GM06990 (cell line): ENCODE results near the gene PDCD6IP.

Source experiments
- DNase-seq: peaks from one replicate; pipeline ENCODE4 v3.0.0-alpha.2; 2011; ENCODE audit not compliant: insufficient read length; ENCODE audit errors: extremely low read depth
- H3K27me3 ChIP-seq: replicated peaks from 2 replicates; pipeline ENCODE4 v1.6.0; 2011; ENCODE audit warnings: low read length; ENCODE audit not compliant: control insufficient read depth, insufficient read depth
- H3K36me3 ChIP-seq: 2 replicates; pipeline ENCODE4 v1.5.1; 2011; ENCODE audit warnings: low read length; ENCODE audit not compliant: control insufficient read depth, insufficient read depth
- H3K4me3 ChIP-seq: replicated peaks from 2 replicates; pipeline ENCODE4 v1.5.1; 2011; ENCODE audit warnings: low read depth, mild to moderate bottlenecking, control low read depth, low read length
- CTCF ChIP-seq: IDR thresholded peaks from 2 replicates; pipeline ENCODE4 v1.5.1; 2011; ENCODE audit warnings: low read length, control low read depth, mild to moderate bottlenecking, inconsistent platforms; ENCODE audit not compliant: insufficient read depth, poor library complexity, severe bottlenecking

Gene PDCD6IP

GRCh38 chr3:33791477-33792166, 6.8 kb upstream of the PDCD6IP start:
- H3K36me3 ChIP-seq: no peaks in the 10 kb centered on the region
- TF ChIP-seq CTCF: no peak
- no peak overlapping the region for H3K4me3 ChIP-seq
- no peaks in the 10 kb centered on the region for H3K27me3 ChIP-seq
- DNase-seq: peak; percentile 5

DNA sequence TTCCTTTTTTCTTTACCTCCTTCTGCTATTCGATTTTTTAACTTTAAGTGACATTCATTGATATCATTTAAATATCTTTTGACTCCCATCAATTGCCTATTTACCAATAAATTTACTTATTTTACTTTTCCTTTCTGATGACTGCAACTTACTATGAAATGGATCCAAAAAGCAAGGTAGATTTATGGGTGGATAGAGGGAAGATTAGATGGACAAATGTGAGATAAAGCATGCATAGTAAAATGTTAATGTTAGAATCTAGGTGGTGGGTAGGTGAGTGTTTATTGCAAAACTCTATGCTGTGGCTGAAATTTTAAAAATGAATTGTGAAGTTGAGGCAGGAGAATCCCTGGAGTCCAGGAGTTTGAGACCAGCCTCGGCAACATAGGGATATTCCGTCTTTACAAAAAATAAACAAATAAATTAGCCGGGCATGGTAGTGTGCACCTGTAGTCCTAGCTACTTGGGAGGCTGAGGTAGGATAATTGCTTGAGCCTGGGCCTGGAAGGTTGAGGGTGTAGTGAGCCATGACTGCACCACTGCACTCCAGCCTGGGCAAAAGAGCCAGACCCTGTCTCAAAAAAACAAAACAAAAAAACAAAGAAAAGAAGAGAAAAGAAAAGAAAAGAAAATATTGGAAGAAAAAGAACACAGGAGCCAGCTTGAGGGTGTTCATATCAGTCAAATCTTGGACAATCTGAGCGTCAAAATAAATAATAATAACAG, 6.1 kb upstream of the PDCD6IP start:
- no peak for DNase-seq
- TF ChIP-seq CTCF: no peak
- no peaks in the 10 kb centered on the region for H3K36me3 ChIP-seq
- no peaks in the 10 kb centered on the region for H3K27me3 ChIP-seq
- H3K4me3 ChIP-seq: no peak overlapping the region

DNA sequence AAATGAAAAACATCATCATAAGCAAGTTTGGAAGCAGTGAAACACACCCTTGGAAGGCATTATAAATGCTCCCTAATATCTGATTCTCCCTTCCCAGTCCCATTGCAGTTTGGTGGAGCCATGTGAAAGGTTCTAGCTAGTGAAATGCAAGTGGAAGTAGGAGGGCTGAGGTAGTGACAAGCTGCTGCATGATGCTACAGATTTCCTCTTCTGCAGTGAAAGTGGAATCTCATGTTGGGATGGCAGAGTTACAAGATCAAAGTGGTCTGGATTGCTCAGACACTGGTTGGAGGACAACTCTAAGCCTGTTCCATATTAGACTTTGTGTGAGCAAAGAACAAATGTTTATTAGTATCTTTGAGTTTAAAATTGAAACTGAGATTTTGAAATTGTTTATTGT, 3.3 kb upstream of the PDCD6IP start:
- Histone ChIP-seq H3K27me3 (no peaks in the 10 kb centered on the region), H3K36me3 (no peaks in the 10 kb centered on the region), H3K4me3 (no peak overlapping the region)
- TF ChIP-seq CTCF: no peak
- no peak for DNase-seq

DNA sequence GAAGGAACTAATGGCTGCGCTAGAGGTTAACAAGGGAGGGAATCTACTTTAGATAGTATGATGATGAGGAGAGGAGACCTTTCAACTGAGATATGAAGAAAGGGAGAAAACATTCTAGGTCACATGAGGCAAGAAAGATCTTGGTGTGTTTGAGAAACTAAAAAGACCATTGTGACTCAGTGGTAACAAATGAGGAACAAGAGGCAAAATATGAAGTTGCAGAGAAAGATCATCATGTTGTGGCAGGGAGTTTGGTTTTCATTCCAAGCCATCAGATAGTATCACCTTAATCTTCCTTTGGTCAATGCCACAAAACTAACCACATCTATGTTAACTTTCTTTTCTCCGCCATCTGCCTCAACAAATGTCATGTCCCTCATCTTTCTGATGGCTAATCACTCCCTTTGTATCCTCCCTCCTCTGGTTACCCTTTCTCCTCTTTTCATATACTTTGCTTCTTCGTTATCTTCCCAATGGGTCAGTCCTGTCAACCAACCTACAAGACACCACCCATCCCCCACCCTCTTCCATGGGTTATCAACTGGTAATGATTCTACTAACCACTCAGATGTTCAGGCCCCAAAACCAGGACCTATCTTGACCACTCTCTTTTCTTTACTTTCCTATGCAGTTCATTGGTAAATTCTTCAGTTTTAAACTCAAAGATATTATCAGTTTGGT, 2.4 kb upstream of the PDCD6IP start:
- H3K27me3 ChIP-seq: no peaks in the 10 kb centered on the region
- no peak overlapping the region for H3K4me3 ChIP-seq
- DNase-seq: no peak
- no peaks in the 10 kb centered on the region for H3K36me3 ChIP-seq
- TF ChIP-seq CTCF: no peak

- Histone ChIP-seq H3K4me3 (peak overlapping the region; percentile 79), H3K36me3 (no peaks in the 10 kb centered on the region; the same call in 1 of the 2 replicates), H3K27me3 (no peaks in the 10 kb centered on the region)
- no peak for TF ChIP-seq CTCF
- DNase-seq: no peak
Observed at GRCh38 chr3:33798113-33798417, 365 bp upstream of the PDCD6IP start.
